ENCODE data around the gene HOXB6. TPM values are rescaled to one million over a fixed set of nuclear protein-coding genes. Genes with fewer than 3 reads are reported as not detected.
A peak's percentile ranks its signal among the peaks of the same experiment; 100 is the strongest.

HOXB6 gene
- total RNA-seq, 1 donor from 2014 or later, result not detected

- H3K27ac ChIP-seq, result no peak overlapping the region
- H3K4me1 Mint-ChIP-seq, result no peaks in the 10 kb centered on the region
- H3K4me3 Mint-ChIP-seq, result no peak overlapping the region
- H3K36me3 ChIP-seq, result no peaks in the 10 kb centered on the region
- H3K4me1 ChIP-seq, result no peaks in the 10 kb centered on the region
- peaks cover 59% of the 10 kb centered on the region for H3K27me3 Mint-ChIP-seq (ENCODE audit: insufficient read depth, low read depth)
- no peak overlapping the region for H3K27ac Mint-ChIP-seq
- no peak for TF ChIP-seq EZH2 (IDR thresholded peaks at IDR 0.05)
- no peak for TF ChIP-seq EZH2phosphoT487 (IDR thresholded peaks at IDR 0.05)
- TF ChIP-seq, protein P1, sequence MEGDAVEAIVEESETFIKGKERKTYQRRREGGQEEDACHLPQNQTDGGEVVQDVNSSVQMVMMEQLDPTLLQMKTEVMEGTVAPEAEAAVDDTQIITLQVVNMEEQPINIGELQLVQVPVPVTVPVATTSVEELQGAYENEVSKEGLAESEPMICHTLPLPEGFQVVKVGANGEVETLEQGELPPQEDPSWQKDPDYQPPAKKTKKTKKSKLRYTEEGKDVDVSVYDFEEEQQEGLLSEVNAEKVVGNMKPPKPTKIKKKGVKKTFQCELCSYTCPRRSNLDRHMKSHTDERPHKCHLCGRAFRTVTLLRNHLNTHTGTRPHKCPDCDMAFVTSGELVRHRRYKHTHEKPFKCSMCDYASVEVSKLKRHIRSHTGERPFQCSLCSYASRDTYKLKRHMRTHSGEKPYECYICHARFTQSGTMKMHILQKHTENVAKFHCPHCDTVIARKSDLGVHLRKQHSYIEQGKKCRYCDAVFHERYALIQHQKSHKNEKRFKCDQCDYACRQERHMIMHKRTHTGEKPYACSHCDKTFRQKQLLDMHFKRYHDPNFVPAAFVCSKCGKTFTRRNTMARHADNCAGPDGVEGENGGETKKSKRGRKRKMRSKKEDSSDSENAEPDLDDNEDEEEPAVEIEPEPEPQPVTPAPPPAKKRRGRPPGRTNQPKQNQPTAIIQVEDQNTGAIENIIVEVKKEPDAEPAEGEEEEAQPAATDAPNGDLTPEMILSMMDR (IDR thresholded peaks at IDR 0.05), result no peak
- no peaks in the 10 kb centered on the region for H3K36me3 Mint-ChIP-seq
- peaks cover 3% of the 10 kb centered on the region for H3K9me3 Mint-ChIP-seq
- H3F3A ChIP-seq (ENCODE audit: low read depth), result no peaks in the 10 kb centered on the region
- H3K27me3 ChIP-seq, result peaks cover 100% of the 10 kb centered on the region
- no peak overlapping the region for H3K9ac ChIP-seq
- no peaks in the 10 kb centered on the region for H3K79me2 ChIP-seq (ENCODE audit: low read depth)
- no peak overlapping the region for H2AFZ ChIP-seq (replicated peaks)
- H3K9me3 ChIP-seq (ENCODE audit: low read depth), result no peaks in the 10 kb centered on the region
- no peak for DNase-seq (ENCODE audit: low spot score)
- H3K4me2 ChIP-seq, result no peak overlapping the region
- H3K4me3 ChIP-seq, result no peak overlapping the region
- peaks cover 94% of the 10 kb centered on the region for H4K20me1 ChIP-seq (ENCODE audit: low read depth)
Measured at GRCh38 chr17:48562934-48563333, 41.9 kb downstream of the HOXB6 start.

DNA sequence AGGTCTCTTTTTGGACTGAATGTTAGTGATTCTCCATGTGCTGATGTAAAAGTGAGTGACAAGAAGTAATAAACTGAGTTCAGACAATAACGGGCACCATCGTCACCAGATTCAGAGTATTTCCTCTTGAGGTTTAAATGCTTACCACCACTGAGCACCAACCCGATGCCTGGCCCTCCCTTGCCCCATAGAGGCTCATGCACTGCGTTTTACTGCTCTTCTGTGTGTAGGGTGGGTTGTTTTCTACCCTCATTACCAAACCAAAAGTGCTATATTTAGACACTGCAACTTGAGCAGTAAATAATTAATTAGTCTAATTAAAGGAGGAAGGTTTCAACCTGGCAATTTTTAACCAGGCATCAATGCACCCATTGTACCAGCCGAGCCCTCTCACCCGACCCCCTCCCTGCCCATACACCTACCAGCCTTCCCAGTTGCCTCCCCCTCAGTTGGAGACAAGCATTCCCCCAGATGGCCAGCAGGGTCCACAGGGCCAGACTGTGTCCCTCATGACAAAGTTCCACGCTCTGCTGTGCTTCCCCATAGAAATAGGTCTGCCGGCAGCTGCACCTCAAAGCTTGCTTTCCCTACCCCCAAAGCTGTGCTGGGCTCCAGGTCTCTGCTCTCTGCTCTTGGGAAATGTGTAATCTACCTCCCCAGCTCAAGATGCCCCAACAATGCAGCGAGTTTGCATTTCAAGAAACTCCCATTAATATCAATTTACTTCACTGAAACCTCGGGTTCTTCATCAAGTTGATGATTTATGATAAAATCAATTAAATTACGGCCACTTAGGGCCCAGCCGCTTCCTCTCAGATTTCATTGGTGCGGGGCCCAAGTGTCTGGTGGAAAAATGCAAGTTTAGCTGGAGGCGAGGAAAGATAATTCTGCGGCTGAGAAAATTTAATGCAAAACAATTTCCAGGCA is 42.6 kb downstream of the HOXB6 start:
- Mint-ChIP-seq H3K4me3 (peak overlapping the region; percentile 7), H3K9me3 (peaks cover 3% of the 10 kb centered on the region), H3K27ac (no peak overlapping the region), H3K4me1 (no peaks in the 10 kb centered on the region), H3K36me3 (no peaks in the 10 kb centered on the region), H3K27me3 (ENCODE audit: insufficient read depth, low read depth) (peaks cover 67% of the 10 kb centered on the region)
- TF ChIP-seq EZH2phosphoT487 (IDR thresholded peaks at IDR 0.05) (peak; percentile 27), EZH2 (IDR thresholded peaks at IDR 0.05) (peak; percentile 57)
- TF ChIP-seq, protein P1 (IDR thresholded peaks at IDR 0.05), result peak; percentile 28
- no peak for DNase-seq (ENCODE audit: low spot score)
- no peak overlapping the region for H3K4me3 ChIP-seq
- no peaks in the 10 kb centered on the region for H3K4me1 ChIP-seq
- no peaks in the 10 kb centered on the region for H3K36me3 ChIP-seq
- no peak overlapping the region for H3K4me2 ChIP-seq
- peaks cover 95% of the 10 kb centered on the region for H4K20me1 ChIP-seq (ENCODE audit: low read depth)
- no peaks in the 10 kb centered on the region for H3F3A ChIP-seq (ENCODE audit: low read depth)
- H3K27me3 ChIP-seq, result peaks cover 100% of the 10 kb centered on the region
- no peaks in the 10 kb centered on the region for H3K79me2 ChIP-seq (ENCODE audit: low read depth)
- no peak overlapping the region for H3K27ac ChIP-seq
- no peak overlapping the region for H3K9ac ChIP-seq
- H2AFZ ChIP-seq (replicated peaks), result no peak overlapping the region
- H3K9me3 ChIP-seq (ENCODE audit: low read depth), result no peaks in the 10 kb centered on the region

DNA sequence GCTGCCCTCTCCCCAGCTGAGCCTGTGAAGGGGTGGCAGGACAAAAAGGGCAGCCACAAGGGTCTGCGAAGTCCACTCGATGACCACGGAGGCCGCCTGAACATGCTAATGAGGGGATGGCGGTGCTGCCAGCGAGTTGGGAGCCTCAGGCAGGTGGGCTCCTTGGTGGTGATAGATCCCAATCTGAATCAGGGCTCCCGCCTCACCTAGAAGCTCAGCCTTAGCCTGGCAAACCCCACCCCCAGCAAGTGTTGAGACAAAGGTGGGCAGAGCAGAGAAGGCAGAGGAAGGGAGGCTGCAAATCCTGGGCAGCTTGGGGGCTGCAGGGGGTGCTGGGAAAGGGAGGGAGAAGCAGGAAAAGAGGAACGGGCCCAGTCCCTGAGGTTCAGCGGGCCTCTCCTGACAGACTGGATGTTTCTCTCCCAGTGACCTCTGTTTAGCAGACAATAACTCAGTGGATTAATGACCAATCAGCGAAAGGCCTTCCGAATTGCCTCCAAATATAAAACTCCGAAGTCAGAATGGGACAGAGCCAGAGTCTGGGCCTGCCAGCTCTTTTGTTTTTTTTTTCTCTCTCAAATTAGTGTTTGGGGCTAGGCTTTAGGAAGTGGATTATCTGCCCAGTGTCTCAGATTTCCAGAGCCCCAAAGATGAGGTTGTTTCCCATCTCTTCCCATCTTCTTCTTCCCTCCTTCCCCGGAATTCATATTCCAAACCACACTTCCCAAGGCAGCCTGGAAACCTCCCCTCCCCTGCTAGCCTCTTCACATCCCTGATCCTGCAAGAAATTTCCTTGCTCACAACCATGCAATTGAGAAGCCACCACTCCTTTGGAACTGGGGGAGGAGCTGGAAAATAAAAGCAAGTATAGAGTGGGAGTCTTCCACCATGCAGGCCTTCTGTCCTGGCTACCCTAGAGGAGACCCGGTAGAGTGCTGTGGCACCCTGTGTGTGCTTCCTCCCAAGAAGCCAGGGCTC is 44.7 kb downstream of the HOXB6 start:
- DNase-seq (ENCODE audit: low spot score), result no peak
- Histone ChIP-seq H3K27ac (no peak overlapping the region), H3K9me3 (ENCODE audit: low read depth) (no peaks in the 10 kb centered on the region), H3K4me1 (no peaks in the 10 kb centered on the region), H3F3A (ENCODE audit: low read depth) (peaks cover 3% of the 10 kb centered on the region), H3K4me2 (no peak overlapping the region), H4K20me1 (ENCODE audit: low read depth) (peaks cover 92% of the 10 kb centered on the region), H3K9ac (no peak overlapping the region), H3K27me3 (peaks cover 100% of the 10 kb centered on the region), H3K79me2 (ENCODE audit: low read depth) (no peaks in the 10 kb centered on the region), H3K4me3 (no peak overlapping the region), H3K36me3 (no peaks in the 10 kb centered on the region), H2AFZ (replicated peaks) (no peak overlapping the region)
- Mint-ChIP-seq H3K4me3 (no peak overlapping the region), H3K36me3 (no peaks in the 10 kb centered on the region), H3K27me3 (ENCODE audit: insufficient read depth, low read depth) (peaks cover 86% of the 10 kb centered on the region), H3K4me1 (no peaks in the 10 kb centered on the region), H3K9me3 (peaks cover 3% of the 10 kb centered on the region), H3K27ac (no peak overlapping the region)
- no peak for TF ChIP-seq EZH2phosphoT487 (IDR thresholded peaks at IDR 0.05)
- TF ChIP-seq, protein P1 (IDR thresholded peaks at IDR 0.05), result no peak
- peak; percentile 67 for TF ChIP-seq EZH2 (IDR thresholded peaks at IDR 0.05)
